HAP-1 (cell line): ENCODE data around the gene KCNAB3.

ENCODE experiments used
- DNase-seq, 2 experiments: peaks; one replicate each; pipeline ENCODE4 v3.0.0-alpha.2; 2016 to 2020; ENCODE audit warnings: low spot score in 2 of 2
- H3K27me3 ChIP-seq: fragments of 250-450 bp; sonication (Bioruptor Pico); 2 replicates; pipeline ENCODE4 v1.5.1; 2020; ENCODE audit warnings: low read depth, mild to moderate bottlenecking, moderate library complexity
- H3K36me3 ChIP-seq: fragments of 250-450 bp; sonication (Bioruptor Pico); replicated peaks from 2 replicates; pipeline ENCODE4 v1.5.1; 2020; ENCODE audit warnings: mild to moderate bottlenecking
- H3K4me1 ChIP-seq: fragments of 250-450 bp; sonication (Bioruptor Pico); 2 replicates; pipeline ENCODE4 v1.5.1; 2020; ENCODE audit warnings: mild to moderate bottlenecking
- H3K4me3 ChIP-seq: fragments of 250-450 bp; sonication (Bioruptor Pico); 2 replicates; pipeline ENCODE4 v1.5.1; 2020; ENCODE audit warnings: mild to moderate bottlenecking, moderate library complexity
- H3K9me3 ChIP-seq: fragments of 250-450 bp; sonication (Bioruptor Pico); 2 replicates; pipeline ENCODE4 v1.5.1; 2020; ENCODE audit warnings: mild to moderate bottlenecking, moderate library complexity
- in situ Hi-C: fragments of 300-500 bp; cut with MboI; formaldehyde crosslinking; loops from 3 replicates; pipeline ENCODE4 v1.14.3; 2020; ENCODE audit warnings: low sequenced_read_pairs, inconsistent platforms, mixed read lengths

KCNAB3 gene

GRCh38 chr17:7930841-7931631, 1.4 kb upstream of the KCNAB3 start:
- peak overlapping the region; percentile 78 for H3K4me3 ChIP-seq
- peaks cover 13% of the 10 kb centered on the region for H3K4me1 ChIP-seq
- no peak for DNase-seq
- peaks cover 21% of the 10 kb centered on the region for H3K36me3 ChIP-seq
- in situ Hi-C loops = loop anchor here (5.0 kb wide), 1 partner anchor 56 kb away; no protein-coding TSS in a partner anchor
- no peaks in the 10 kb centered on the region for H3K9me3 ChIP-seq
- no peaks in the 10 kb centered on the region for H3K27me3 ChIP-seq

- Histone ChIP-seq H3K27me3 (no peaks in the 10 kb centered on the region), H3K9me3 (no peaks in the 10 kb centered on the region), H3K36me3 (peaks cover 10% of the 10 kb centered on the region; the same call in 1 of the 2 replicates), H3K4me1 (peaks cover 4% of the 10 kb centered on the region), H3K4me3 (no peak overlapping the region)
- DNase-seq = no peak
- in situ Hi-C loops = no loop called here
These were observed 2.1 kb downstream of the KCNAB3 start for GRCh38 chr17:7927596-7927995.

- Histone ChIP-seq H3K4me3 (no peak overlapping the region), H3K9me3 (no peaks in the 10 kb centered on the region), H3K27me3 (no peaks in the 10 kb centered on the region), H3K36me3 (0 out of 2 replicates have a peak, but pooled peaks cover 3% of the 10 kb centered on the region), H3K4me1 (no peaks in the 10 kb centered on the region)
- in situ Hi-C loops = no loop called here
- DNase-seq = no peak
These were observed 6.6 kb downstream of the KCNAB3 start for GRCh38 chr17:7922845-7923628.

- no peaks in the 10 kb centered on the region for H3K27me3 ChIP-seq
- no peak for DNase-seq
- no peaks in the 10 kb centered on the region for H3K9me3 ChIP-seq
- no peaks in the 10 kb centered on the region for H3K4me1 ChIP-seq
- no peak overlapping the region for H3K4me3 ChIP-seq
- H3K36me3 ChIP-seq = 0 out of 2 replicates have a peak, but pooled peaks cover 1% of the 10 kb centered on the region
- in situ Hi-C loops = no loop called here
These were observed 7.3 kb downstream of the KCNAB3 start for GRCh38 chr17:7922269-7922844.

- Histone ChIP-seq H3K36me3 (0 out of 2 replicates have a peak, but pooled peaks cover 2% of the 10 kb centered on the region), H3K27me3 (no peaks in the 10 kb centered on the region), H3K4me3 (no peak overlapping the region), H3K4me1 (peaks cover 17% of the 10 kb centered on the region), H3K9me3 (peaks cover 2% of the 10 kb centered on the region; the same call in 1 of the 2 replicates)
- in situ Hi-C loops = loop anchor here (5.0 to 10.0 kb wide), 2 partner anchors 68 to 140 kb away; no protein-coding TSS in a partner anchor
- no peak for DNase-seq
These were observed 12.8 kb downstream of the KCNAB3 start for GRCh38 chr17:7916808-7917207.

GRCh38 chr17:7916385-7916682, 13.3 kb downstream of the KCNAB3 start:
- in situ Hi-C loops = loop anchor here (5.0 to 10.0 kb wide), 2 partner anchors 68 to 141 kb away; no protein-coding TSS in a partner anchor
- H3K9me3 ChIP-seq = peaks cover 2% of the 10 kb centered on the region; the same call in 1 of the 2 replicates
- peaks cover 7% of the 10 kb centered on the region for H3K36me3 ChIP-seq
- H3K4me3 ChIP-seq = peak overlapping the region; percentile 40
- DNase-seq = no peak
- no peaks in the 10 kb centered on the region for H3K27me3 ChIP-seq
- H3K4me1 ChIP-seq = peaks cover 17% of the 10 kb centered on the region

- H3K4me1 ChIP-seq = peaks cover 17% of the 10 kb centered on the region
- H3K27me3 ChIP-seq = no peaks in the 10 kb centered on the region
- peaks cover 12% of the 10 kb centered on the region for H3K36me3 ChIP-seq
- in situ Hi-C loops = loop anchor here (5.0 to 10.0 kb wide), 2 partner anchors 69 to 142 kb away; no protein-coding TSS in a partner anchor
- peaks cover 2% of the 10 kb centered on the region; the same call in 1 of the 2 replicates for H3K9me3 ChIP-seq
- peak; percentile 92 to 97 for DNase-seq
- H3K4me3 ChIP-seq = peak within 1 kb of the TSS; percentile 40
These were observed 13.9 kb downstream of the KCNAB3 start, which contains the start of gene RNF227 for GRCh38 chr17:7915611-7916384. RNF227 (minus strand) TSS chr17:7916289; CDS start chr17:7916195, 94 bp downstream.

- in situ Hi-C loops = loop anchor here (5.0 to 10.0 kb wide), 2 partner anchors 70 to 142 kb away; no protein-coding TSS in a partner anchor
- DNase-seq = no peak
- Histone ChIP-seq H3K4me1 (peaks cover 17% of the 10 kb centered on the region), H3K9me3 (peaks cover 2% of the 10 kb centered on the region; the same call in 1 of the 2 replicates), H3K27me3 (no peaks in the 10 kb centered on the region), H3K36me3 (peaks cover 17% of the 10 kb centered on the region), H3K4me3 (peak overlapping the region; percentile 40)
These were observed 14.5 kb downstream of the KCNAB3 start for GRCh38 chr17:7915179-7915610.

- Histone ChIP-seq H3K4me3 (no peak overlapping the region), H3K27me3 (no peaks in the 10 kb centered on the region), H3K4me1 (peaks cover 17% of the 10 kb centered on the region), H3K9me3 (peaks cover 2% of the 10 kb centered on the region; the same call in 1 of the 2 replicates), H3K36me3 (peaks cover 36% of the 10 kb centered on the region)
- peak; percentile 64 to 80 for DNase-seq
- in situ Hi-C loops = loop anchor here (10.0 kb wide), 1 partner anchor 72 kb away; no protein-coding TSS in a partner anchor
These were observed 16.6 kb downstream of the KCNAB3 start for GRCh38 chr17:7912927-7913524.

- no peak for DNase-seq
- in situ Hi-C loops = loop anchor here (10.0 kb wide), 1 partner anchor 74 kb away; no protein-coding TSS in a partner anchor
- Histone ChIP-seq H3K4me1 (peaks cover 14% of the 10 kb centered on the region), H3K9me3 (peaks cover under 1% of the 10 kb centered on the region; the same call in 1 of the 2 replicates), H3K4me3 (no peak overlapping the region), H3K27me3 (no peaks in the 10 kb centered on the region), H3K36me3 (peaks cover 55% of the 10 kb centered on the region)
These were observed 18.5 kb downstream of the KCNAB3 start for GRCh38 chr17:7911116-7911515.

GRCh38 chr17:7910711-7911110, 18.9 kb downstream of the KCNAB3 start:
- Histone ChIP-seq H3K36me3 (peaks cover 59% of the 10 kb centered on the region), H3K4me3 (no peak overlapping the region), H3K4me1 (peaks cover 12% of the 10 kb centered on the region), H3K27me3 (no peaks in the 10 kb centered on the region), H3K9me3 (no peaks in the 10 kb centered on the region)
- in situ Hi-C loops = loop anchor here (10.0 kb wide), 1 partner anchor 74 kb away; no protein-coding TSS in a partner anchor
- no peak for DNase-seq

GRCh38 chr17:7910281-7910680, 19.4 kb downstream of the KCNAB3 start:
- peaks cover 62% of the 10 kb centered on the region for H3K36me3 ChIP-seq
- H3K27me3 ChIP-seq = no peaks in the 10 kb centered on the region
- no peaks in the 10 kb centered on the region for H3K9me3 ChIP-seq
- no peak overlapping the region for H3K4me3 ChIP-seq
- no peak for DNase-seq
- in situ Hi-C loops = loop anchor here (10.0 kb wide), 1 partner anchor 75 kb away; no protein-coding TSS in a partner anchor
- peaks cover 9% of the 10 kb centered on the region for H3K4me1 ChIP-seq
